OCI-LY1 (cell line): ENCODE data around the gene NBPF3.

Source experiments
- H2AFZ ChIP-seq: fragments of 200-600 bp; sonication (generic), shearing (Covaris generic); 2 replicates; pipeline ENCODE4 v1.6.0; 2014; ENCODE audit warnings: antibody characterized with exemption, mild to moderate bottlenecking, low read length
- H3F3A ChIP-seq: fragments of 200-600 bp; sonication (generic), shearing (Covaris generic); 2 replicates; pipeline ENCODE4 v1.6.0; 2014; ENCODE audit warnings: mild to moderate bottlenecking, antibody characterized with exemption, low read length, moderate library complexity; ENCODE audit not compliant: insufficient read depth
- H3K27ac ChIP-seq: fragments of 200-600 bp; sonication (generic); 2 replicates; pipeline ENCODE4 v1.5.1; 2014; ENCODE audit warnings: low read length, mixed run types, mild to moderate bottlenecking, low read depth; ENCODE audit not compliant: poor library complexity, severe bottlenecking
- H3K27me3 ChIP-seq: fragments of 200-600 bp; sonication (generic); 2 replicates; pipeline ENCODE4 v1.6.0; 2014; ENCODE audit warnings: antibody characterized with exemption, mild to moderate bottlenecking, low read length, moderate library complexity; ENCODE audit not compliant: insufficient read depth
- H3K36me3 ChIP-seq: fragments of 200-600 bp; sonication (generic); 2 replicates; pipeline ENCODE4 v1.6.1; 2014; ENCODE audit warnings: mild to moderate bottlenecking, antibody characterized with exemption, low read length, moderate library complexity, mixed read lengths; ENCODE audit not compliant: insufficient read depth
- H3K4me1 ChIP-seq: fragments of 200-600 bp; sonication (generic); 2 replicates; pipeline ENCODE4 v1.5.1; 2014; ENCODE audit warnings: mild to moderate bottlenecking, low read length, moderate library complexity; ENCODE audit not compliant: insufficient read depth, severe bottlenecking
- H3K4me2 ChIP-seq: fragments of 200-600 bp; sonication (generic), shearing (Covaris generic); 2 replicates; pipeline ENCODE4 v1.6.1; 2014; ENCODE audit warnings: low read length
- H3K4me3 ChIP-seq: fragments of 200-600 bp; sonication (generic); 2 replicates; pipeline ENCODE4 v1.5.1; 2014; ENCODE audit warnings: low read length, low read depth, mild to moderate bottlenecking, mixed read lengths; ENCODE audit not compliant: poor library complexity, severe bottlenecking
- H3K79me2 ChIP-seq: fragments of 200-600 bp; shearing (Covaris generic); 2 replicates; pipeline ENCODE4 v1.6.1; 2016; ENCODE audit warnings: mixed run types, low read length, mixed read lengths; ENCODE audit not compliant: insufficient read depth
- H3K9ac ChIP-seq: fragments of 200-600 bp; sonication (generic), shearing (Covaris generic); 2 replicates; pipeline ENCODE4 v1.6.1; 2014; ENCODE audit warnings: mild to moderate bottlenecking, low read length, mixed read lengths
- H3K9me2 ChIP-seq: fragments of 200-600 bp; sonication (generic), shearing (Covaris generic); 2 replicates; pipeline ENCODE4 v1.6.1; 2014; ENCODE audit warnings: low read depth, mild to moderate bottlenecking, low read length, mixed read lengths
- H3K9me3 ChIP-seq: fragments of 200-600 bp; shearing (Covaris generic); 2 replicates; pipeline ENCODE4 v1.6.1; 2014; ENCODE audit warnings: low read length, mixed read lengths
- H4K20me1 ChIP-seq: fragments of 200-600 bp; sonication (generic), shearing (Covaris generic); 2 replicates; pipeline ENCODE4 v1.6.0; 2016; ENCODE audit warnings: mild to moderate bottlenecking, low read length; ENCODE audit not compliant: insufficient read depth
- EZH2 ChIP-seq: fragments of 200-600 bp; sonication (generic), shearing (Covaris generic); IDR thresholded peaks from 2 replicates; pipeline ENCODE4 v1.8.0; 2017; ENCODE audit warnings: borderline replicate concordance, mixed run types, mild to moderate bottlenecking, antibody characterized with exemption, low read length, moderate library complexity, mixed read lengths
- TF ChIP-seq, protein P1 (sequence below): fragments of 200-600 bp; sonication (generic), shearing (Covaris generic); IDR thresholded peaks from 2 replicates; pipeline ENCODE4 v1.5.1; 2017; ENCODE audit warnings: mild to moderate bottlenecking, antibody characterized with exemption, low read length, moderate library complexity, mixed read lengths

NBPF3 gene

DNA sequence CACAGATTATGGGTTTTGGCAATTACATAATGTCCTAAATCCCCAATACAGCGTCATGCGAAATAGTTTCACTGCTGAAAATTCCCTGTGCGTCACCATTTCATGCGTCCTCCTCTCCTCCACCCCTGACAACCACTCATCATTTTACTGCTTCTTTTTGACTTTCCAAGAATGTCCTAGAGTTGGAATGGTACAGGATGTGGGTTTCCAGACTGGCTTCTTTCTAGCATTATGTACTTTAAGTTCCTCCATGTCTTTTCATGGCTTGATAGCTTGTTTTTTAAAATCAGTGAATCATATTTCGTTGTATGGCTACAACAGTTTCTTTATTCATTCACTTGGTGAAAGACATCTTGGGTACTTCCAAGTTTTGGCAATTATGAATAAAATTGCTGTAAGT is 7.4 kb downstream of the NBPF3 start:
- no peaks in the 10 kb centered on the region for H3K79me2 ChIP-seq
- H3K36me3 ChIP-seq = no peaks in the 10 kb centered on the region; the same call in 1 of the 2 replicates
- H3K9me2 ChIP-seq = no peaks in the 10 kb centered on the region
- no peaks in the 10 kb centered on the region for H3F3A ChIP-seq
- H2AFZ ChIP-seq = no peak overlapping the region
- no peaks in the 10 kb centered on the region for H4K20me1 ChIP-seq
- TF ChIP-seq, protein P1, sequence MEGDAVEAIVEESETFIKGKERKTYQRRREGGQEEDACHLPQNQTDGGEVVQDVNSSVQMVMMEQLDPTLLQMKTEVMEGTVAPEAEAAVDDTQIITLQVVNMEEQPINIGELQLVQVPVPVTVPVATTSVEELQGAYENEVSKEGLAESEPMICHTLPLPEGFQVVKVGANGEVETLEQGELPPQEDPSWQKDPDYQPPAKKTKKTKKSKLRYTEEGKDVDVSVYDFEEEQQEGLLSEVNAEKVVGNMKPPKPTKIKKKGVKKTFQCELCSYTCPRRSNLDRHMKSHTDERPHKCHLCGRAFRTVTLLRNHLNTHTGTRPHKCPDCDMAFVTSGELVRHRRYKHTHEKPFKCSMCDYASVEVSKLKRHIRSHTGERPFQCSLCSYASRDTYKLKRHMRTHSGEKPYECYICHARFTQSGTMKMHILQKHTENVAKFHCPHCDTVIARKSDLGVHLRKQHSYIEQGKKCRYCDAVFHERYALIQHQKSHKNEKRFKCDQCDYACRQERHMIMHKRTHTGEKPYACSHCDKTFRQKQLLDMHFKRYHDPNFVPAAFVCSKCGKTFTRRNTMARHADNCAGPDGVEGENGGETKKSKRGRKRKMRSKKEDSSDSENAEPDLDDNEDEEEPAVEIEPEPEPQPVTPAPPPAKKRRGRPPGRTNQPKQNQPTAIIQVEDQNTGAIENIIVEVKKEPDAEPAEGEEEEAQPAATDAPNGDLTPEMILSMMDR = no peak
- no peak for TF ChIP-seq EZH2
- no peak overlapping the region for H3K4me3 ChIP-seq
- no peak overlapping the region for H3K27ac ChIP-seq
- no peak overlapping the region for H3K4me2 ChIP-seq
- H3K9me3 ChIP-seq = no peaks in the 10 kb centered on the region
- no peak overlapping the region for H3K9ac ChIP-seq
- H3K27me3 ChIP-seq = no peaks in the 10 kb centered on the region
- no peaks in the 10 kb centered on the region for H3K4me1 ChIP-seq

DNA sequence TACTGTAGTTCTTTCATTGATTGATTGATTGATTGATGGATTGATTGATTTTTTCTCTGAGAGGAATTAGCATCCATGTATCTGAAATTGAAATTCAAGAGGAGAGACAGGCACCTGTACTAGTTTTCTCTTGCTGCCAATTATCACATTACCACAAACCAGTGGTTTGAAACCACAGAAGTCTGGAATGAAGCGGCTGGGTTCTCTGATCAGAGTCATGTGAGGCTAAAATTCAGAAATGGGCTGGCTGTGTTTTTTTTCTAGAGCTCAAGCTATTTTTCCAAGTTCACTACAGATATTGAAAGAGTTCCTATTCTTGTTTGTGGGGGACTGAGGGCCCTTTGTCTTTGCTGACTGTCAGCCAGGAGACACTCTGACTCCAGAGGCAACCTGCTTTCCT is 10.0 kb downstream of the NBPF3 start:
- Histone ChIP-seq H4K20me1 (no peaks in the 10 kb centered on the region), H2AFZ (no peak overlapping the region), H3K4me2 (no peak overlapping the region), H3K9ac (no peak overlapping the region), H3K27ac (no peak overlapping the region), H3K79me2 (no peaks in the 10 kb centered on the region), H3K9me3 (no peaks in the 10 kb centered on the region), H3K9me2 (no peaks in the 10 kb centered on the region), H3F3A (no peaks in the 10 kb centered on the region), H3K4me1 (no peaks in the 10 kb centered on the region), H3K36me3 (no peaks in the 10 kb centered on the region; the same call in 1 of the 2 replicates), H3K4me3 (no peak overlapping the region), H3K27me3 (no peaks in the 10 kb centered on the region)
- TF ChIP-seq EZH2 = no peak
- TF ChIP-seq, protein P1 = no peak

DNA sequence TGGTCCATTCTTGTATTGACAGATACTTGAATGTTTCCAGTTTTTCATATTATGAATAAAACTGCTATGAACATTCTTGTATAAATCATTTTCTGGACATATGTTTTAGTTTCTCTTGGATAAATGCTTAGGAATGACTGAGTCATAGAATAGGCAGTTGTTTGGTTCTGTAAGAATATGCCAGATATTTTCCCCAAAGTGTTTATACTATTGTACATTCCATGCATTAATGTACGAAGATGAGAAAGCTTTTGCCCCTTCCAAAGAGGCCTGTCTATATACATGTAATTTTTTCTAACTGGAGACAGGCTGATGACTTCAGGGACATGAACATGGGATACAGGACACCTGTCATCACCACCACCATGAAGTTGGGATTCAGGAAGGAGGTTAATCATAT is 11.3 kb downstream of the NBPF3 start:
- TF ChIP-seq EZH2 = no peak
- TF ChIP-seq, protein P1 = no peak
- no peaks in the 10 kb centered on the region for H3K4me1 ChIP-seq
- H3K27me3 ChIP-seq = no peaks in the 10 kb centered on the region
- no peak overlapping the region for H3K4me3 ChIP-seq
- H3K9me2 ChIP-seq = no peaks in the 10 kb centered on the region
- H3K36me3 ChIP-seq = no peaks in the 10 kb centered on the region
- H2AFZ ChIP-seq = no peak overlapping the region
- no peaks in the 10 kb centered on the region for H3F3A ChIP-seq
- no peaks in the 10 kb centered on the region for H4K20me1 ChIP-seq
- H3K27ac ChIP-seq = no peak overlapping the region
- no peak overlapping the region for H3K9ac ChIP-seq
- no peaks in the 10 kb centered on the region for H3K79me2 ChIP-seq
- H3K9me3 ChIP-seq = no peaks in the 10 kb centered on the region
- H3K4me2 ChIP-seq = no peak overlapping the region
